Bronchial epithelial cell (primary cell): ENCODE results near the gene TXNDC11. TPM values are rescaled to one million over a fixed set of nuclear protein-coding genes. Genes with fewer than 3 reads are reported as not detected.

Experiments
- DNase-seq: peaks from one replicate; pipeline ENCODE4 v3.0.0-alpha.2; 2010; ENCODE audit warnings: low read depth
- FAIRE-seq: peaks from 2 replicates; lab custom pipeline; 2011; peaks lifted over from hg19 to GRCh38; lab: Jason Lieb, UNC
- H3K27me3 ChIP-seq: 2 replicates; pipeline ENCODE4 v1.5.1; 2011; ENCODE audit warnings: low read length; ENCODE audit not compliant: control insufficient read depth, insufficient read depth
- H3K36me3 ChIP-seq: 2 replicates; pipeline ENCODE4 v1.5.1; 2011; ENCODE audit warnings: low read length; ENCODE audit not compliant: control insufficient read depth, insufficient read depth
- H3K4me3 ChIP-seq: 2 replicates; pipeline ENCODE4 v1.5.1; 2011; ENCODE audit warnings: mild to moderate bottlenecking, low read depth, low read length, control low read depth
- total RNA-seq: library from RNA; depleted of rRNA; stranded (reverse); fragments of >200 nt; gene quantifications from 2 replicates; pipeline ENCODE4 v1.2.1, GENCODE V29; 2014
- TF ChIP-seq, protein P1 (sequence below): IDR thresholded peaks from 2 replicates; pipeline ENCODE4 v1.5.1; 2011; ENCODE audit warnings: mild to moderate bottlenecking, moderate library complexity, low read length, control low read depth, inconsistent platforms; ENCODE audit not compliant: insufficient read depth, severe bottlenecking

The TXNDC11 gene
- total RNA-seq, 1 donor from 2014 or later, result 35.8 TPM

DNA sequence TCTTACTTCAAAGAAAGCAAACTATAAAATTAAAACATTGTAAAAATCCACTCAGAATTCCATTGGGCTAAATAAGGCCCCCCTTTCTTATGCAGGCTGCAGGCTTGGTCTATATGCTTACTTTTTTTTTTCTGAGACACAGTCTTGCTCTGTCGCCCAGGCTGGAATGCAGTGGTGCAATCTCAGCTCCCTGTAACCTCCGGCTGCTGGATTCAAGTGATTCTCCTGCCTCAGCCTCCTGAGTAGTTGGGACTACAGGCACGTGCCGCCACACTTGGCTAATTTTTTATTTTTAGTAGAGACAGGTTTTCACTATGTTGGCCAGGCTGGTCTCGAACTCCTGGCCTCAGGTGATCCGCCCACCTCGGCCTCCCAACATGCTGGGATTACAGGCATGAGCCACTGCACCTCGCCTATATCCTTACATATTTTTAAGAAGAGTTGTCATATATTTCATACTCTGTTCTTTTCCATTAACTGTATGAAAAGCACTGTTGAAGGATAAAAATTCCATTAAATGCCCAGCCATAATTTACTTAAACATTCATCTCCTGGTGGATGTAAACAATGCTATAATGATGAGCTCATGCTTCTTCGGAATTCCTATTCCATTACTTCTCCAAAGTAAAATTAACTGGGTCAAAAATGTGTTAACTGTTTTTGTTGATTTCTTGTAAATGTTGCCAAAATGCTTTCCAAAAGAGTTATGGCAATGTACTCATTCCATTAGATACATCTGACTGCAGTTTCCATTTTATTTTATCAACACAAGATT is 56.6 kb downstream of the TXNDC11 start:
- TF ChIP-seq, protein P1, sequence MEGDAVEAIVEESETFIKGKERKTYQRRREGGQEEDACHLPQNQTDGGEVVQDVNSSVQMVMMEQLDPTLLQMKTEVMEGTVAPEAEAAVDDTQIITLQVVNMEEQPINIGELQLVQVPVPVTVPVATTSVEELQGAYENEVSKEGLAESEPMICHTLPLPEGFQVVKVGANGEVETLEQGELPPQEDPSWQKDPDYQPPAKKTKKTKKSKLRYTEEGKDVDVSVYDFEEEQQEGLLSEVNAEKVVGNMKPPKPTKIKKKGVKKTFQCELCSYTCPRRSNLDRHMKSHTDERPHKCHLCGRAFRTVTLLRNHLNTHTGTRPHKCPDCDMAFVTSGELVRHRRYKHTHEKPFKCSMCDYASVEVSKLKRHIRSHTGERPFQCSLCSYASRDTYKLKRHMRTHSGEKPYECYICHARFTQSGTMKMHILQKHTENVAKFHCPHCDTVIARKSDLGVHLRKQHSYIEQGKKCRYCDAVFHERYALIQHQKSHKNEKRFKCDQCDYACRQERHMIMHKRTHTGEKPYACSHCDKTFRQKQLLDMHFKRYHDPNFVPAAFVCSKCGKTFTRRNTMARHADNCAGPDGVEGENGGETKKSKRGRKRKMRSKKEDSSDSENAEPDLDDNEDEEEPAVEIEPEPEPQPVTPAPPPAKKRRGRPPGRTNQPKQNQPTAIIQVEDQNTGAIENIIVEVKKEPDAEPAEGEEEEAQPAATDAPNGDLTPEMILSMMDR, result no peak
- Histone ChIP-seq H3K4me3 (no peak overlapping the region), H3K36me3 (peaks cover 7% of the 10 kb centered on the region), H3K27me3 (no peaks in the 10 kb centered on the region)
- no peak for DNase-seq
- no peak for FAIRE-seq

DNA sequence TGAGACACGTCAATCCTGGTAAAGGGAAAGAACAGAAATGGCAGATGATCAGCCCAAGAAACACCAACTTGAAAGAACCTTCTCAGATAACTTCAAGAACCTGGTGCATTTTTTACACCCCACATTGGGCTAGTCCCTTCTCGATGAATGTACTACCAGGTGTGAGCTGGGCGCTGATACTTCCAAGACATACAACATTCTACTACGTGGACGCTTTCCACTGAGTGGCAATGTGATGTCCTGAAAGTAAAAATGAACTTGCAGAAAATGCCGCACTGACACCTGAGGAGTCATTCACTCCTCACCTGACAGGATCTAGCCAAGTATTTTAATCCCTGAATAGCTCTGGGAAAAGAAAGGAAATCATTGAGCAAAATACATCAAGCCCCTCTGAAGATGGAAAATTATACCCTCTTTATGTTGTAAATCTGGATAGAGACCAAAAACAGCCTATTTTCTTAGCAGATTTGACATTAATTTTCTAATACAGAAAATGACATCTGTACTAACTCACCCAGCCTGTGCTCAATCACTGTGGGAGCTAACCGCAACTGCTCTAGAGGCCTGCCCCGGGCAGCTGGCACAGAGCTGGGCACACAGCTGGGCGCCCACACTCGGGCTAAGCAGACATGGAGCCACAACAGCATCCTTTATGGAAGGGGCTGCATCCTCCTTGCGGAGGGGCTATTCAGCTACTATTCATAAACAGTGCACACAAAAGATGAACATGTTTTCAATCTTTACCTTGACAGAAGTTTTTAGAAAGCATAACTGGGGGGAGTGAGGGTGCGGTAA is 58.2 kb downstream of the TXNDC11 start:
- DNase-seq, result no peak
- H3K36me3 ChIP-seq, result peaks cover 11% of the 10 kb centered on the region
- H3K27me3 ChIP-seq, result no peaks in the 10 kb centered on the region
- TF ChIP-seq, protein P1, result no peak
- no peak overlapping the region for H3K4me3 ChIP-seq
- FAIRE-seq, result no peak

DNA sequence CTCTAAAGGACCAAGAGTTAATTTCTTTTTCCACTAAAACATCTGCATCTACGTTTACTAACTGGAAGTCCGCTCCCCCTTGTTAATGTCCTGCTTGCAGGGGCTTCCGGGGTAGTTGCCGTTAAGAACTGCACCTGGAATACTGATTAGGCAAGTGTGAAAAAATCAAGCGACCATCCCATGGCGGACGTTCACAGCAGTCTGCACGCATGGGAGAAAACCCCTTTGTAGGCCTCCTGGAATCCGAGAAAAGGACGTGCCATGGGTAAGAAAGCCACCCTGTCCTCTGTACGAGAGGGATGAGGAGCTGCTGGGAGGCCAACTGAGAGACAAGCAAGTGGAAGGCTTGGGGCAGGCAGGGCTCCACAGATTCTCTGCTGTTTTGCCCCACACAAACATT is 59.5 kb downstream of the TXNDC11 start:
- TF ChIP-seq, protein P1, result no peak
- Histone ChIP-seq H3K4me3 (no peak overlapping the region), H3K36me3 (peaks cover 15% of the 10 kb centered on the region), H3K27me3 (no peaks in the 10 kb centered on the region)
- FAIRE-seq (no peak), DNase-seq (no peak)

DNA sequence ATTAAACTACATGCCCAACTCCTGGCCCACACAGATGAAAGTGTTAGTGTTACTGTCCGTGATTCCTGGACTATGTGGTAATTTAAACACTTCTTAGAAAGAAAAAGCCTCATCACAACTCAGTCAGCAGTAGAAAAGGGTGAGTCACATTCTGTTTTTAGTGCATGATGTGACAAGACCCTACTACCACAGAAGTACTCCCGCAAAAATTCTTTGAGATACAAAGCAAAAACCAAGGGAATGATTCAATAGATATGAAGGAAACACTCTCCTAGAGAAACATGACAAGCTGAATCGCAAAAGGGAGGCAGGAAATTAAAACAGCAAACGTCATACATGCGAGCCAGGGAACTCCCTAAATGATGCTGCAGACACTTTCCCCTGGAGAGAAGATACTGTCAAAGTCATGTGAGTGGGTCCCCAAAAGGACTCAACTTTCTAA is 60.0 kb downstream of the TXNDC11 start:
- peaks cover 17% of the 10 kb centered on the region for H3K36me3 ChIP-seq
- no peak overlapping the region for H3K4me3 ChIP-seq
- TF ChIP-seq, protein P1, result no peak
- H3K27me3 ChIP-seq, result no peaks in the 10 kb centered on the region
- no peak for FAIRE-seq
- DNase-seq, result peak; percentile 96

DNA sequence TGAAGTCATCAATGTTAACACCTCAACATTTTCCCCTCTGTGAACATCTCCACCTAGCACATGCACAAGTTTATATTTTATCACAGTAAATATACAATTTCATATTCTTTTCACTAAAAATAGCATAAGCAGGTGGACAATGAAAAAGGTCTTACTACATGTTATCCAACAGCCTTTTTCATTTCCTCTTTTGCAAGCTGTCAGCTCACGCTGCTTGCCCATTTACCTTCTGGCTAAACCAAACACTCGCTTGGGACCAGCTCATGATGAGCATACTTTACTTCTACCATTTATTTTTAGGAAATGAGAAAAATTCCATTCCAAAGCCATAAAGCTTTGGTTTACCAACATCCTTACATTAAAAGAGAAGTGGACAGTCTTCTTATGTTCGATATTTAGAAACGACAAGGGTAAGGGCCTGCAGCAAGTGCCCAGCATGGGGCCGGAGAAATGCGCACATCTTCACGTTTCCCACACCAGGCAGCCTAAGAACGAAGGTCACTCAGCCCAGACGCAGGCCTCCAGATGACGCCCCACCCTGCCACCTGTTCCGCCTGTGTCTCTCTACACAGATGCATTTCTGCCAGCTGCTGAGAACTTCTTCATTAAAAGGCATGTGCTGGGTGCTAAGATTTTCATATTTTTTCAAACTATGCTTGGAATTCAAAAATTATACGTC is 60.5 kb downstream of the TXNDC11 start:
- FAIRE-seq (no peak), DNase-seq (no peak)
- Histone ChIP-seq H3K27me3 (no peaks in the 10 kb centered on the region), H3K36me3 (peaks cover 13% of the 10 kb centered on the region), H3K4me3 (no peak overlapping the region)
- TF ChIP-seq, protein P1, result no peak
